NCI-H524 treated with DMSO at 0.1 percent for 48 hours (cell line): Measurements from ENCODE around the gene OR6K6.

Source experiments
- DNase-seq: peaks from one replicate; lab custom pipeline; 2025; lab: John Stamatoyannopoulos, UW

The OR6K6 gene

DNA sequence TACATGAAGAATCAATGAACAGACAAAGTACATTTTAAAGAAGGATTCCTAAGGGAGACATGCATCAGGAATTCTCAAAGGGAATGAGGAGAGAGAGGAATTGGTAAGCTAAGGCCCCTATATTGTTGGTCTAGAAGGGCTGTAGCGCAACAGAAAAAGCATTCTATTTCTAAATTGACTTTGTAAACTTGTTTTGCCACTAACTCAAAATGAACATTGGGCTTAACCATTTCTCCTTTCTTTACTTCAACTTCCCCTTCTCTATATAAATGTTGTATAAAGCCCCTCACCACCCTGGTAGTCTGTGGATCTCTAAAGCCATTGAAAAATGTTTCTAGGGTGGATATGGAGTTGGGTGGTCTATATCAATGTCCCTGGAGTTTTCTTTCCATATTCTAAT is 46.9 kb downstream of the OR6K6 start:
- no peak for DNase-seq

- DNase-seq: no peak
Observed at GRCh38 chr1:158803678-158804077, 49.2 kb downstream of the OR6K6 start.
